Fibroblast of peridontal ligament (primary cell): Measurements from ENCODE around the gene PGBD1.
"Not testable (repeated sequence)": the region's sequence is repeated elsewhere in the genome, so short reads cannot be mapped to it uniquely, and the experiment has no call there.

Experiments used
- DNase-seq: peaks from one replicate; pipeline ENCODE4 v3.0.0-alpha.2; 2010; ENCODE audit errors: extremely low read depth

Gene PGBD1

GRCh38 chr6:28267695-28268059, 13.7 kb upstream of the PGBD1 start:
- DNase-seq: peak; percentile 10

GRCh38 chr6:28269492-28269891, 11.9 kb upstream of the PGBD1 start:
- DNase-seq: peak; percentile 86

GRCh38 chr6:28274888-28275287, 6.5 kb upstream of the PGBD1 start:
- DNase-seq: no peak

GRCh38 chr6:28277746-28278145, 3.6 kb upstream of the PGBD1 start:
- peak; percentile 11 for DNase-seq

GRCh38 chr6:28280595-28281287, 631 bp upstream of the PGBD1 start:
- peak; percentile 3 for DNase-seq

GRCh38 chr6:28282926-28283325, 1.6 kb downstream of the PGBD1 start:
- peak; percentile 14 for DNase-seq

- no peak for DNase-seq
These were observed 10.2 kb downstream of the PGBD1 start for GRCh38 chr6:28291573-28291972.

- DNase-seq: no peak
These were observed 14.0 kb downstream of the PGBD1 start for GRCh38 chr6:28295326-28295725.

GRCh38 chr6:28296520-28297060, 15.2 kb downstream of the PGBD1 start:
- DNase-seq: no peak

- no peak for DNase-seq
These were observed 22.2 kb downstream of the PGBD1 start for GRCh38 chr6:28303570-28303969.

GRCh38 chr6:28306363-28306762, 25.0 kb downstream of the PGBD1 start:
- DNase-seq: not testable (repeated sequence)

GRCh38 chr6:28311139-28311823, 29.9 kb downstream of the PGBD1 start:
- DNase-seq: no peak

- no peak for DNase-seq
These were observed 31.6 kb downstream of the PGBD1 start for GRCh38 chr6:28312939-28313338.

GRCh38 chr6:28315628-28316027, 34.3 kb downstream of the PGBD1 start:
- DNase-seq: no peak

- peak; percentile 10 for DNase-seq
These were observed 36.5 kb downstream of the PGBD1 start for GRCh38 chr6:28317866-28318265.

- no peak for DNase-seq
These were observed 41.3 kb downstream of the PGBD1 start for GRCh38 chr6:28322661-28323060.

- DNase-seq: no peak
These were observed 42.5 kb downstream of the PGBD1 start for GRCh38 chr6:28323813-28324424.

GRCh38 chr6:28326371-28326948, 45.1 kb downstream of the PGBD1 start:
- no peak for DNase-seq

GRCh38 chr6:28330041-28330440, 48.7 kb downstream of the PGBD1 start:
- no peak for DNase-seq

- DNase-seq: no peak
These were observed 51.7 kb downstream of the PGBD1 start for GRCh38 chr6:28333047-28333446.

GRCh38 chr6:28333599-28334018, 52.2 kb downstream of the PGBD1 start:
- no peak for DNase-seq

- no peak for DNase-seq
These were observed 53.1 kb downstream of the PGBD1 start for GRCh38 chr6:28334286-28335039.
